GM19455 (cell line): ENCODE results near the gene CD7.
"Not testable (repeated sequence)": the region's sequence is repeated elsewhere in the genome, so short reads cannot be mapped to it uniquely, and the experiment has no call there.

ENCODE experiments used
- ATAC-seq: cut with Tn5 transposase; IDR thresholded peaks from one replicate; pipeline ENCODE4 v1.9.1; 2021; ENCODE audit not compliant: unreplicated experiment

The CD7 gene

DNA sequence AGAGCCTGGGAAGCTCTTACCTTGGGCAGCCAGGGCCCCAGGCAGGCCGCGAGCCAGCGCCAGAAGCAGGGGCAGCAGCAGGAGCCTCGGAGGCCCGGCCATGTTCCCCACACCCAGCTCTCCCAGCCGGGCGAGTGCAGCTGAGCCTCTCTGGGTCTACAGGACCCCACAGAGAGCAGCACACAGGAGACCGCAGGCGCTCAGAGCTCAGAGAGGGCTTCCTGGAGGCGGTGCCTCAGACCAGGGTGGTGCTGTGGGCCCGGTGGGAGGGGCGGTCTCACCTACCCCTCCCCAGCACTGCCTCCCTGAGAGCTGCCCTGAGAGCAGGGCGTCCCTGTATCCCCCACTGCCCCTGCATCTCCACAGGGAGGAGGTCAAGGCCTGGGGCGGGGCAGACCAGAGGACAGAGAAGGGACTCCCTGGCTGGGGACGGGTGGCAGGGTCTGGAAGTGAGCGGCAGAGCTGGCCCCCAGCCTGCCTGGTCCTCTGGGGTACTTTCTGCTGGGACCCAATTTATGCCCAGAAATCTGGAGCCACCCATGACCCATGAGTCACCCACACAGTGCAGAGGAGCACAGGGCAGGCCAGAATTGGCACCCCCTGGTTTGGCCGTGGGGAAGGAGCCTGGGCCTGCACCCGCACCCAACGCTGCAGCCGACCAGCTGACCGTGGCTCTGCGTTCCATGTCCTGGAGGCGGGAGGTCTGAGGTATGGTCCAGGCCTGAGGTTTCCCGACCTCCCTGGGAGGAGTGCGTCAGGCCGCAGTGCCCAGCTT lies at the start of gene CD7:
CD7 (minus strand) TSS at position 215 of the 775 bp plus-strand sequence; CDS start at position 102, 113 bp downstream.
- ATAC-seq = no peak

DNA sequence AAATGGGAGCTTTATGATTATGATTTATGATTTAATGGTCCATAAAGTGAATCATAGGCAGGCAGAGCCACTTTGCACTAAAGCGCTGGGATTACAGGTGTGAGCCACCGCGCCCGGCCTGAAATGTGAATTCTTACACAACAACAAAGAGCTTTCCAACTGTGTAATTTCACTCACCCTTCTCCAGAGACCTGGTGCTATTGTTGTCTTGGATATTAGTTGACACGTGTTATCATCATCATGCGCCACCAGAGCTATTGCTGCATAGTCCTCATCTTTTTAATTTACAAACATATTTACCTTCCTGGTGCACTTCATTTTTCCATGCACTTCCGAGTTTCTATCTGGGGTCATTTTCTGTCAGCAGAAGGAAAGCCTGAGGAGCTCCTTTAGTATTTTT lies 49.3 kb upstream of the CD7 start:
- no peak for ATAC-seq

DNA sequence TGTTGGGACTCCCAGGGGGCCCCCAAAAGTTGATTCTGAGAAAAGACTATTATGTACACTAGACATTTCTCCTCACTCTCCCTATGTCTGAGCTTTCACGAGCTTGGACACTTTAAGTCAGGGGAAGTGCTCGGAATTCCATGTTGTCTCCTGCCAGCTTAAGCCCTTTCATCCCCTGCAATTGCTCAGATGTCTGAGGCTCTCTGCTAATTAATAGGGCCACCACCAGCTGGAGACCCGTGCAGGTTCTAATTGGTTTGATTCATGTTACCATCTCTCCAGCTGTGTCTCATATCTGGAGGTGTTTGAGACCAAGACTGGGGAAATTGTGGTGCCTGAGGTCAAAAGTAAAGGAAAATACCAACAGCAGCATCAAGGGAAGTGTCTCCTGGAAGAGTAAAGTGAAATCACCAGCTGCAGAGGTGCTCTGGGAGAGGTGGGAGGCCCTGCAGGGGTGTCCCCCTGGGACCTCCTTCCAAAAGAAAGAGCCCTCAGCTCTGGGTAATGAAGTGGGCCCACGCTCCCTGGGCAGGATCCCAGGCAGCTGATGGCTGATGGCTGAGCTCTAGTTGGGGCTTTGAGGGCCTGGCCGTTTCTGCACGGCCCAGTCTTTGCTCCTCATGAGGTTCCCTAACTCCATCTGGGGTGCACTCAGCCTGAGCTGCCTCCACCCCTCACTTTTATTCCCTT lies 48.3 kb upstream of the CD7 start:
- no peak for ATAC-seq

DNA sequence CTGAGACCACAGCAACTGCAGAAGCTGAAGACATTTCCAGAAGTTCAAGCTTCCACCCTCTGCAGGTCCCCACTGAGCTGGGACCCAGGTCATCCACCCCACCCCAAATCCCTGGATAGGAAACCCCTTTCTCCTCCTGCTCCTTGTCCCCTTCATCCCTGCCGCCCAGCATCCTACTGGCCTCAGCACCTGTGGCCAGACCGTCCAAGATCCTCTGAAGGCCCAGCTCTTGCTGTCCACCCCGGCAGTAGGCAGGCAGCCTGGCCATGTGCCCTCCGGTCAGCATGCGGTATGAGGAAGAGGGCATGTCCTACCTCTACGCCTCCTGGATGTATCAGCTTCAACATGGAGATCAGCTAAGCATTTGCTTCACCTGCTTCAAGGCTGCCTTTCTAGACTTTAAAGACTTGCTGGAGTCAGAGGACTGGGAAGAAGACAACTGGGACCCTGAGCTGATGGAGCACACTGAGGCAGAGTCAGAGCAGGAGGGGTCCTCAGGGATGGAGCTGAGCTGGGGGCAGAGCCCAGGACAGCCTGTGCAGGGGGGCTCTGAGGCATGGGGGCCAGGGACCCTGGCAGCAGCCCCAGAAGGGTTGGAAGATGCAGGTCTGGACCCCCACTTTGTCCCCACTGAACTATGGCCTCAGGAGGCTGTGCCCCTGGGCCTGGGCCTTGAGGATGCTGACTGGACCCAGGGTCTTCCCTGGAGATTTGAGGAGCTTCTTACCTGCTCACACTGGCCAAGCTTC lies 44.7 kb upstream of the CD7 start:
- no peak for ATAC-seq

DNA sequence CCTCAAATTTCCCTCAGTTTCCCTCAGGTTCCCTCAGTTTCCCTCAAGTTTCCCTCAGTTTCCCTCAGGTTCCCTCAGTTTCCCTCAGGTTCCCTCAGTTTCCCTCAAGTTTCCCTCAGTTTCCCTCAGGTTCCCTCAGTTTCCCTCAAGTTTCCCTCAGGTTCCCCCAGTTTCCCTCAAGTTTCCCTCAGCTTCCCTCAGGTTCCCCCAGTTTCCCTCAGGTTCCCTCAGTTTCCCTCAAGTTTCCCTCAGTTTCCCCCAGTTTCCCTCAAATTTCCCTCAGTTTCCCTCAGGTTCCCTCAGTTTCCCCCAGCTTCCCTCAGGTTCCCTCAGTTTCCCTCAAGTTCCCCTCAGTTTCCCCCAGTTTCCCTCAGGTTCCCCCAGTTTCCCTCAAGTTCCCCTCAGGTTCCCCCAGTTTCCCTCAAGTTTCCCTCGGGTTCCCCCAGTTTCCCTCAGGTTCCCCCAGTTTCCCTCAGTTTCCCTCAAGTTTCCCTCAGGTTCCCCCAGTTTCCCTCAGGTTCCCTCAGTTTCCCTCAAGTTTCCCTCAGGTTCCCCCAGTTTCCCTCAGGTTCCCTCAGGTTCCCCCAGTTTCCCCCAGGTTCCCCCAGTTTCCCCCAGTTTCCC lies 42.2 kb upstream of the CD7 start:
- not testable (repeated sequence) for ATAC-seq

DNA sequence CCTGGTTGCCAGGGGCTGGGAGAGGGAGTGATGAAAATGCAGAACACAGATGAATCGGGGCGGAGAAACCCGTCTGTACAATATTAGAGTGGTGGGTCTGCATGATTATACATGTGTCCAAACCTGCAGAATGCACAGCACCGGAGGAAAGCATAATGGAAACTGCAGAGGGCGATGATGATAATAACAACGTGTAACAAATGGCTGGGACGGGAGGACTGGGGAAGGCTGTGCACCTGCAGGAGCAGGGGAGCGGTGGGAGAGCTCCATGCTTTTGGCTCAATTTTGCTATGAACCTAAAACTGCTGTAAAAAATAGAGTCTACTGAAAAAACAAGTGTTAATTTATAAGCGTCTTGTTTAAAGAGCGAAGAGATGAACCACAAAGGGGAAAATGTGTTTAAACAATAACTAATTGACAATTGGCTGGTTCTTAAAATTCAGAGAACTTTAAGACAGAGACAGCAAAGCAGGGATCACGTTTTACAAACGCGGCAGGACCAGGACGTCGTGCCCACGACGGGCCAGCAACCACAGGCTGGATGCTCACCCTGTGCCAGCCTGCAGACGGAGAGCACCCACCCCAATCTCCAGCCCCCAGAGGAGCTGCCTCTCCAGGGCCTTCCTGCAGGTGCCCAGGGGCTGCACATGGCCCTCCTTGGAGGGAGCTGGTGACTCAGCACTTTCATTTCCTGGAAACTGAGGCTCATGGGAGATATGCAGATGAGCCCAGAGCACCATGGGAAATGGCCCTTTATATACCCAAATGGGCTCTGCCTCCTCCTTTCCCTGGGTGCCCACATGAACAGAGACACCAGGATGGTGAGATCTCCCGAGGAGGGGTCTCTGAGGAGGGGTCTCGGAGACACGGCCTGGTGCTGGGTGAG lies 41.3 kb upstream of the CD7 start, which contains the start of gene TEX19:
TEX19 (plus strand) TSS at position 783 of the 886 bp plus-strand sequence. CDS start 2,904 bp downstream, outside the sequence.
- ATAC-seq = no peak

DNA sequence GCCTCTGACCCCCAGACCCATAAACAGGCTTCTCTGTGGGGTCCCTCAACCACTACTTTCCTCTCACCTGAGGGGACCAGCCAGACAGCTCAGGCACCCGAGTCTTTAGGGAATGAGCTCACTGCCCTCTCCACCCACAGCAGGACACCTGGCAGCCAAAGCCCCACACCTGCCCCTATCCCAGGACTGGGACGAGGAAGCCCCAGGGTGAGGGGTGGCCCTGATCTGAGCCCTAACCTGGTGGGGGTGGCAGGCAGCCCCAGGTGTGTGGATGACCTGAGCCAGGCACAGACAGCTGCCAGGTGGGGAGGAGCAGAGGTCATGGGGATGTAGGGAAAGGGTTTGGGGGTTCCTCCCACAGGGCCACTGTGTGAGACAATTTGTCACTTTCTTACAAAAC lies 40.0 kb upstream of the CD7 start:
- ATAC-seq = no peak

DNA sequence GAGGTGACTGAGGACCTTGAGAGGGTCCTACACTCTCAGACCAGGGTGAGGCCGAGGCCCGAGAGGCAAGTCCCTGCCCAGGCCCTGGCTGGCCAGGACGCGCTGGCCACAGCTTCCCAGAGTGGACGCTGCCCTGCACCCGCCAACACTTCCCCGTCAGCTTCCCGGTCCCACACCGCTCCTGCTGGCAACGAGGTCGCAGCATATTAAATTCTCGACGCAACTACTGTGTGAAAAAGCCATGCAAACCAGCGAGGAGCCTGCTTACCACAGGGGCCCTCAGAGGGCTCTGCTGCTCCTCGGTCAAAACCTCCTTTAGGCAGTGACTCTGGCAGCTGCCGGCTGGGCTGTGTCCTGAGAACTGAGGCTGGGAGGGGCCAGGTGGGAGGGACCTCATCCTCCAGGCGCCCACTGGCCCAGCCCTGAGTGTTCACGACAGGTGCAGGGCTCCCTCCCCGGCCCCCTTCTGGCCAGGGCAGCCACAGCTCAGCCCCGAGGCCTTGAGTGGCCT lies 39.5 kb upstream of the CD7 start:
- no peak for ATAC-seq

DNA sequence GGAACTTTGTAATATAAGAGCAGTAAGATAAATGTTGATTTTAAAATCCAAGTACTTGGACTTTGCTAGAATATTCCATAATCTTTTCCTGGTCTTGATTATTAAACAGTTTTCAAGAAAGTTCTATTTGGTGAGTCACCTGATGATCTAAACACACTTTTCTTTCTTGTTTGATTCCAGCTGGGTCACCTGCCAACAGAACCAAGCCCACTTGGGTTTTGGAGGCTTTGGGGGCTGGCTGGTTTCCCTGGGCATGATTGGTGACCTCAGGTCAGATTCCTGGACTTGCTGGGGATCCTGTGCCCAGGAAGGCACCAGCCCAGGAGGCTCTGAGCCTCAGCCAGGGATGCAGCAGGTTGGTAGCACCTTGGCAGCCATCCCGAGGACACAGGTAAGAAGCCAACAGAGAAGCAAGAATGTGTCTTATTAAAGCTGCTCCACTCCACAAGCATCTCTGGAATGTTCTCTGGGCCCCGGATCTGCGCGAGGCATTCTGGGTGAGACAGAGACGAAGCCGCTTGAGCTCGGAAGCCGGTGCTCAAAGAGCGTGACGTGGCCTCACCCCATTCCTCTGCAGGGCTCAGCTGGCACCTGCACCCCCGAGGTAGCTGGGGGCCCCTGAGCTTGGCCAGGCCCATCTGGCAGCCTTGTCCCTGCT lies 38.5 kb upstream of the CD7 start:
- no peak for ATAC-seq

DNA sequence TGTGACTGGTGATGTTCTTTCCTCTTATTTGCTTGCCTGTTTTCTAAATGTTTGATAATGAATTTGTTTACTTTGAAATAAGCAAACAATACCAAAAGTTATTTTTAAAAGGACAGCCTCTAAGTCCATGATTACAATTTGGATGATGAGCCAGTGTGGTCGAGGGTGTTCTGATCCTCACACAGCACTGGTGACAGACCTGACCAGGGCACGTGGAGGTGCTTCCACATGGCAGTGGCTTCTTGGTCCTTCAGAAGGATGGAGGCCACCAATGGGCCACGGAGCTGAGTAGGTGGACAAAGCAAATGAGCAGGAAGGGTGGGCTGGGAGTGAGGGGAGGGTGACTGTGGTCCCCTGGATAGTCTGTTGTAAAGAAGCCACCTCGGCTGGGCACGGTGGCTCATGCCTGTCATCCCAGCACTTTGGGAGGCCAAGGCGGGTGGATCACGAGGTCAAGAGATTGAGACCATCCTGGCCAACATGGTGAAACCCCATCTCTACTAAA lies 37.4 kb upstream of the CD7 start:
- no peak for ATAC-seq

DNA sequence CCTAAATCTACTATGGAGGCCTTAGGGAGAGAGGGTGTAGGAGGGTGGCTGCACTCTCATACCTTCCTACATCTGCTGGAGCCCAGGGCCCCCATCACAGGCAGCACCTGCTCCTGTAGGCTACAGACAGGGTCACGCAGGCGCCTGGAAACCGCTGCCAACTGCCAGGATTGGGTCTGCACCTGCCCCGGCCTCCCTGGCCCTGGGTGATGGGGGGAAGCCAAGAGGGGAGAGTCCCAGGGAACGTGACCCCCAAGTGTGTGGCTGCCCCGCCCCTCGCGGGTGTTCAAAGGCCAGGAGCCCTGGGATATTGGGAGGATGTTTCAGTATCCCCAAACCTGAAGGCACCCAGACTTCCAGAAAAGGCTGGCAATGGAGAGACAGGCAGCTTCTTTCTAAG lies 36.1 kb upstream of the CD7 start:
- no peak for ATAC-seq

DNA sequence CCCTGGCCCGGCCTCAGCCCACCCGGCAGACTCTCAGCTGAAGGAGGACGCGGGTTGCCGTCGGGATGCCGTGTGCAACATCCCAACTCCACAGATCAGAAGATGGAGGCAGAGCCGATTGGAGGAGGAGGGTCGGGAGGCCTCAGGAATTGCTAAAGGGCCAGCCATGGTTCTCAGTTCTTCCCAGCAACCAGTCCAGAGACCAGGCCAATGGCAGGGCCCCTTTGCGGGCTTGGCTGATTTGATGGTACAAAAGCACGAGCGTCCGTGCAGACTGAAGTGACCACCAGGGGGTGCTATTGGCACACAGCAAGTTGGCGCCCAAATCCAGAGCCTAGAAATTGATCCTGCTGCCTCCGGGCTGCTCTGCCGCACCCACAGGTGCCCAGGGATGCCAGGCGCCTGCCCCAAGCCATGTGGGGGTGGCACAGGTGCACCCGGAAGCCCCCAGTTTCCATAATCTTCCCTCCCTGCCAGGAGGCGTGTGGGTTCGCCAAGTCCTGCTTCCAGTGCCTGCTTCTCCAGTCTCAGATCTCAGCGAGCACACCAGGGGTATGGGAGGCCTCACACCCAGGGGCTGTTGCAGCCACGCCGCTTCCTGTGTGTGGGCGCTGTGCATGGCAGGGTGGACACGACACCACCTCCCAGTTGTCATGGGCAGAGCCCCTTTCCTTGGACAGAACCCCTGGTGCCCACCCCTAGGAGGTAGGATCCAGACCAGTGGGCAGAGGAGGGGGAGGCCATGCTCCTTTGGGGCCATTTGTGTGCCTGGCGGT lies 34.5 kb upstream of the CD7 start:
- ATAC-seq = no peak

DNA sequence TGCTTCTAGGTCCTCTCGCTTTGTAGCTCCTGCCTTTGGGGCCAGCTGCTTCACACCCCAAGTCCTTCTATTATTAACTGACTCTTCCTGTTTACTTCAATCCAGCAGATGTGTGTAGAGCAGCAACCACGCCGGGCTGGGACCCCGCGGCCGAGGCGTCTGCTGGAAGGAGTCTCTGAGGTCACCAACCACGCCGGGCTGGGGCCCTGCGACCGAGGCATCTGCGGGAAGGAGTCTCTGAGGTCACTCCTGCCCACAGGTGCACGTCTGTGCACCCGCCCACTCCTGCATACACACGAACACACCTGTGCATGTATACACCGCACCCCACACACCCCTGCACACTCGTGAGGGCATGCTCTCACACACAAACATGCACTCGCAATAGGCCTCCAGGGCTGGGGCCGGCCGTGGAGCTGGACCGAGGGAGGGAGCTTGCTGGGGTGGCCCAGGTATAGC lies 33.9 kb upstream of the CD7 start:
- no peak for ATAC-seq

DNA sequence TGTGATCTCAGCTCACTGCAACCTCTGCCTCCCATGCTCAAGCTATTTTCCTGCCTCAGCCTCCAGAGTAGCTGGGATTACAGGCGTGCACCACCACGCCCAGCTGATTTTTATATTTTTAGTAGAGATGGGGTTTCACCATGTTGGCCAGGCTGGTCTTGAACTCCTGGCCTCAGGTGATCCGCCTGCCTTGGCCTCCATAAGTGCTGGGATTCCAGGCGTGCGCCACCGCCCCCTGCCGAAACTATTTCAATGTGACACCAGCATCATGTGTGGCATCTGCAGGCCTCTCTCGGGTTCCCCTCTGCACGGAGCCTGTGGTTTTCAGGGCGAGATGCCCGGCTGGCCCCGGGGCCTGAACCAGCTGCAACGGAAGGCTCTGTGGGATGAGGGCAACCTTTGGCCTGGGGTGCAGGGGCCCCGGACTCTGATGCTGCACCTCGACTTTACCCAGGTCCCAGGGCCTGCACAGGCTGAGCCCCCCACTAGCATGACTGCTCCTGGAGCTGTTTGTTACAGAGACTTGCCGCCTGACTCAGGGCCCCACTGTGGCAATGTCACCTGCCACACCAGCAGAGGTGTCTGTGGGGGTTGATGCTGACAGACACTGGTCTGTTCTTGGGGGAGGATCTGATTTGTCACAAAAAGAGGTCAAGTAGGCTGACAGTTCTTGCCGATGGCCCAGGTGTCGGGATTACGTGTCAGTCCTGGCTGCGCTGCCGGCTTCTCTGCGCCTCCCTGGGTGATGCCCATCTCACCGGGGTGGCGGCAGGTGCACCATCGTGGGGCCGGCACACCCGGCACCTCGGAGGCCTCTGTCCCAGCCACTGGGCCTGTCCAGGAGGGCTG lies 33.0 kb upstream of the CD7 start:
- no peak for ATAC-seq

DNA sequence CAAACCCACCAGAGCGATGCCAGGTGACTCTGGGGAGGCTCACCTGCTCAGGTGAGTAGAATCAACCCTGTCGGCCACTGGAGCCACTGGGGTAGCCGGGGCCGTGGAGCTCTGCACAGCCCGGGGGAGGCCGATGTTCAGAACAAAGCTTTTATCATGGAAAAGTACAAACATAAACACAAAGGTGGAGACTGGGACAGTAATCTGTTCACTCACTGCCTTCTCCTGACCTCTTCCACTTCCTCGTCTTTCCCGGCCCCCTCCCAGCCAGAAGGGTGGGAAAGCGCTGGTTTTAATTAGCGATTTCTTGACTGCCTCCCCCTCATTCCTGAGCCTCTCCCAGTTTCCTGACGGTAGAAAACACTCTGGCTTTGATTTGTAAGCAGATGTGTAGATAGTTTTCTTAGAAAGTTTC lies 31.9 kb upstream of the CD7 start:
- ATAC-seq = no peak

DNA sequence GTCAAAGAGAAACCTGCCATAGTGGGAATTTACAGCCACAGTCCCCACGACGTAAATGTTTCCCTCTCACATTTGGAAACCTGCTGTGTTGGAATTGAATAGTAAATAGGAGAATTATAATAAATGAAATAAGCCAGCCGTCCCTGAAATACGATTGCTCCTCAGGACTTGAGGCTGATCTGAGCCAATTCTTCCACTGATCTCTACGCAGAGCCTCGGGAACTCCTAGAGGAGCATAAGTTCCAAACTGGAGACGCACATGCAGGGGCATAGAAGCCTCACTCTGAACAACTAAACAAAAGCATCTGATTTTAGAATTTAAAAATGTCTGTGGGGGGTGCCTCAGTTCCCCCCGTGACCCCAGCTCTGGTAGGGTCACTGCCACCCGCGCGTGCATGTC lies 31.5 kb upstream of the CD7 start:
- no peak for ATAC-seq

DNA sequence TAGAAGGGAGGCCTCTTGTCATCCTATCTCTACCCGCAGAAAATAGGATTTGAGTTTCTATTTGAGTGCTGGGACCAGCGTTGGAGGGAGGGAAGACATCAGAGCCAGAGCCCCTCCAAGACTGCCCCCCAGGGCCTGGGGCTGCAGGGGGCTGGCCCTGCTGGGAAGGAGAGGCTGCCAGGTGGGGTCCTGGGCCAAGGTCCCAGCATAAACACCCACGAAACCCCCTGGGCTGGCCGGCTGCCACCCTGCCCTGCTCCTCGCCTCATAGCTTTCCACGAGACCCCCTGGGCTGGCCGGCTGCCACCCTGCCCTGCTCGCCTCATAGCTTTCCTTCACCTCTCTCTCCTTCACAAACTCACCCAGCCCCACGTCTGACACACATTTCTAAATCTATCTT lies 31.0 kb upstream of the CD7 start:
- no peak for ATAC-seq

DNA sequence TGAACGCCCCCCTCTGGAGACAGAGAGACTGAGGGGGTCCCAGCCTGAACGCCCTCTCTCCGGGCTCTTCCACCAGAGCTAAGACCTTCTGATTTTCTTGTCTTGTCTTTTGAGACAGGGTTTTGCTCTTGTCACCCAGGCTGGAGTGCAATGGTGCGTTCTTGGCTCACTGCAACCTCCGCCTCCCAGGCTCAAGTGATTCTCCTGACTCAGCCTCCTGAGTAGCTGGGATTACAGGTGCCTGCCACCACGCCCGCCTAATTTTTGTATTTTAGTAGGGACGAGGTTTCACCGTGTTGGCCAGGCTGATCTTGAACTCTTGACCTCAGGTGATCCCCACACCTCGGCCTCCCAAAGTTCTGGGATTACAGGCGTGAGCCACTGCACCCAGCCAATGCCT lies 30.6 kb upstream of the CD7 start:
- not testable (repeated sequence) for ATAC-seq
